ENCODE measurements around the gene LSR. TPM values are rescaled to one million over a fixed set of nuclear protein-coding genes. Genes with fewer than 3 reads are reported as not detected.

The LSR gene, protein sequence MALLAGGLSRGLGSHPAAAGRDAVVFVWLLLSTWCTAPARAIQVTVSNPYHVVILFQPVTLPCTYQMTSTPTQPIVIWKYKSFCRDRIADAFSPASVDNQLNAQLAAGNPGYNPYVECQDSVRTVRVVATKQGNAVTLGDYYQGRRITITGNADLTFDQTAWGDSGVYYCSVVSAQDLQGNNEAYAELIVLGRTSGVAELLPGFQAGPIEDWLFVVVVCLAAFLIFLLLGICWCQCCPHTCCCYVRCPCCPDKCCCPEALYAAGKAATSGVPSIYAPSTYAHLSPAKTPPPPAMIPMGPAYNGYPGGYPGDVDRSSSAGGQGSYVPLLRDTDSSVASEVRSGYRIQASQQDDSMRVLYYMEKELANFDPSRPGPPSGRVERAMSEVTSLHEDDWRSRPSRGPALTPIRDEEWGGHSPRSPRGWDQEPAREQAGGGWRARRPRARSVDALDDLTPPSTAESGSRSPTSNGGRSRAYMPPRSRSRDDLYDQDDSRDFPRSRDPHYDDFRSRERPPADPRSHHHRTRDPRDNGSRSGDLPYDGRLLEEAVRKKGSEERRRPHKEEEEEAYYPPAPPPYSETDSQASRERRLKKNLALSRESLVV
- 0.29 and 0.83 TPM in 2 replicates for total RNA-seq
- long read RNA-seq = 0 reads

DNA sequence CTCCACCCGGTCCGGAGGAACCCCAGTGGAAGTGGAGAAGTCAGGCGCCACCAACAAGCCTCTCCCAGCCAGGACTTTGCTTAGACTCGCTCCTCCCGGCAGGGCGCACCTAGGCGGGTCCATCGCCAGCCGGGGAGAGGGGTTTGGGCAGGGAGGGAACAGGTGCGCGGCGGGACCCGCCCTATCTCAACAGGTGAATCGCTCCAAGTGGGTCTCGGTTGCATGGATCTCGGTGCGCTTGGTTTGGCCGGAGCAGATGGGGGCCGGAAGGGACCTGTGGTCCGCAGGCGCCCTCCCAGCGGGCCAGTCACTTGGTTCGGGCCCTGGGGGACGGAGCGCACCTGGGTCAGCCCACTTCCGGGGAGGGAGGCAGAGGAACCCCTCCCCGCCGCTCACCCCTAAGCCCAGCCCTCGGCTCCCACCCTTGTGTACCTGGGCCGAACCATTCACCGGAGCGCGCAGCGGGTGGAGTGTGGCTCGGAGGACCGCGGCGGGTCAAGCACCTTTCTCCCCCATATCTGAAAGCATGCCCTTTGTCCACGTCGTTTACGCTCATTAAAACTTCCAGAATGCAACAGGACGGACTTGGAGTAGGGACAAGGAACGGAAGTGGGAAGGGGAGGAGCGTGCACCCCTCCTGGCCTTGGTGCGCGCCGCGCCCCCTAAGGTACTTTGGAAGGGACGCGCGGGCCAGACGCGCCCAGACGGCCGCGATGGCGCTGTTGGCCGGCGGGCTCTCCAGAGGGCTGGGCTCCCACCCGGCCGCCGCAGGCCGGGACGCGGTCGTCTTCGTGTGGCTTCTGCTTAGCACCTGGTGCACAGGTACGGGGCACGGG, at the start of gene LSR:
Gene LSR (plus strand): TSS at position 693 of the 836 bp plus-strand sequence. CDS start 21 bp downstream, at position 714.
- H3K4me1 Mint-ChIP-seq (ENCODE audit: unreplicated experiment) = peaks cover 5% of the 10 kb centered on the region
- DNase-seq (ENCODE audit: extremely low spot score, unreplicated experiment) = peak; percentile 82
- no peak within 1 kb of the TSS for H3K27ac Mint-ChIP-seq (ENCODE audit: unreplicated experiment)

GRCh38 chr19:35199481-35199880, 49.3 kb upstream of the LSR start:
- TF ChIP-seq, protein P1, sequence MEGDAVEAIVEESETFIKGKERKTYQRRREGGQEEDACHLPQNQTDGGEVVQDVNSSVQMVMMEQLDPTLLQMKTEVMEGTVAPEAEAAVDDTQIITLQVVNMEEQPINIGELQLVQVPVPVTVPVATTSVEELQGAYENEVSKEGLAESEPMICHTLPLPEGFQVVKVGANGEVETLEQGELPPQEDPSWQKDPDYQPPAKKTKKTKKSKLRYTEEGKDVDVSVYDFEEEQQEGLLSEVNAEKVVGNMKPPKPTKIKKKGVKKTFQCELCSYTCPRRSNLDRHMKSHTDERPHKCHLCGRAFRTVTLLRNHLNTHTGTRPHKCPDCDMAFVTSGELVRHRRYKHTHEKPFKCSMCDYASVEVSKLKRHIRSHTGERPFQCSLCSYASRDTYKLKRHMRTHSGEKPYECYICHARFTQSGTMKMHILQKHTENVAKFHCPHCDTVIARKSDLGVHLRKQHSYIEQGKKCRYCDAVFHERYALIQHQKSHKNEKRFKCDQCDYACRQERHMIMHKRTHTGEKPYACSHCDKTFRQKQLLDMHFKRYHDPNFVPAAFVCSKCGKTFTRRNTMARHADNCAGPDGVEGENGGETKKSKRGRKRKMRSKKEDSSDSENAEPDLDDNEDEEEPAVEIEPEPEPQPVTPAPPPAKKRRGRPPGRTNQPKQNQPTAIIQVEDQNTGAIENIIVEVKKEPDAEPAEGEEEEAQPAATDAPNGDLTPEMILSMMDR (IDR thresholded peaks at IDR 0.05) = no peak
- Mint-ChIP-seq H3K9me3 (ENCODE audit: unreplicated experiment) (no peaks in the 10 kb centered on the region), H3K27me3 (ENCODE audit: unreplicated experiment) (peaks cover 31% of the 10 kb centered on the region), H3K4me1 (ENCODE audit: unreplicated experiment) (no peaks in the 10 kb centered on the region), H3K27ac (ENCODE audit: unreplicated experiment) (no peak overlapping the region), H3K4me3 (ENCODE audit: unreplicated experiment) (no peak overlapping the region), H3K36me3 (ENCODE audit: unreplicated experiment) (no peaks in the 10 kb centered on the region)
- DNase-seq (ENCODE audit: extremely low spot score, unreplicated experiment) = no peak

More for the DNA sequence above, at the start of gene LSR:
- Mint-ChIP-seq H3K9me3 (ENCODE audit: unreplicated experiment) (peaks cover 5% of the 10 kb centered on the region), H3K4me3 (ENCODE audit: unreplicated experiment) (peak within 1 kb of the TSS; percentile 14), H3K27me3 (ENCODE audit: unreplicated experiment) (peaks cover 65% of the 10 kb centered on the region), H3K36me3 (ENCODE audit: unreplicated experiment) (no peaks in the 10 kb centered on the region)
- TF ChIP-seq, protein P1 (IDR thresholded peaks at IDR 0.05) = no peak

DNA sequence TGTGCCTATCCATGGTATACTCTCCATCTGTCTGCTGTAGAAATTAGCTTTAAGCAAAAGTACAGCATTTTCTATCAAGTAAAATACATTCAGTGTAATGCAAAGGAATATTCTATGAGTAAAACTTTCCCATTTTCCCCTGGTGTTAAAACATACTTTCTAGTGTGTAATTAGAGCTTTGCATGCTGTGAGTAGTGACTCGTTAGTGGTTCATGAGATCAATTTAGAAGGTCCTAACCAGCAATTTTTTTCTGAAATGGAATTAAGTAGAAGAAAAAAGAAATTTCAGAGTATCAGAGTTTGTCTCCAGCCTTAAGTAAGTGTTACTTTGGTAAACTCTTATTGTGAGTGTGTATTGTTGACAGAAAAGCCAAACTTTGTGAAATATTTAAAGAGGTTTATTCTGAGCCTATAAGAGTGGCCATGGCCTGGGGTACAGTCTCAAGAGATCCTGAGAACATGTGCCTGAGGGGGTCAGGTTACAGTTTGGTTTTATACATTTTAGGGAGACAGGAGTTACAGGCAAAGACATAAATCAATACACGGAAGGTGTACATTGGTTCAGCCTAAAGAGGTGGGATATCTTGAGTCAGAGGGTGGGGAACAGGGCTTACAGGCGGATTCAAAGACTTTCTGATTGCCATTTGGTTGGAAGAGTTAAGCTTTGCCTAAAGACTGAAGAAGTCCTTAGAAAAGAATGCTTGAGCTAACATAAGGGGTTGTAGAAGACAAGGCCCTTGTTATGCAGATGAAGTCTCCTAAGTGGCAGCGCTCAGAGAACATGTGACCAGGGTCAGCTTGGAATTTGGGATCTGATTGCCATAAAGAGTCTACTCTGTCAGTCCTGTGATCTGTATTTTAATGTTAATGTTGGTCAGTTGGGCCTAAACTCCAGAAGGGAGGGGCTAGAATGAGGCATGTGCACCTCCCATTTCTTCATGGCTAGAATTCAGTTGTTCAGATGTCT, 45.8 kb upstream of the LSR start:
- H3K4me1 Mint-ChIP-seq (ENCODE audit: unreplicated experiment) = no peaks in the 10 kb centered on the region
- H3K4me3 Mint-ChIP-seq (ENCODE audit: unreplicated experiment) = no peak overlapping the region
- DNase-seq (ENCODE audit: extremely low spot score, unreplicated experiment) = no peak
- H3K36me3 Mint-ChIP-seq (ENCODE audit: unreplicated experiment) = no peaks in the 10 kb centered on the region
- peaks cover 2% of the 10 kb centered on the region for H3K9me3 Mint-ChIP-seq (ENCODE audit: unreplicated experiment)
- H3K27me3 Mint-ChIP-seq (ENCODE audit: unreplicated experiment) = peaks cover 25% of the 10 kb centered on the region
- H3K27ac Mint-ChIP-seq (ENCODE audit: unreplicated experiment) = no peak overlapping the region
- TF ChIP-seq, protein P1 (IDR thresholded peaks at IDR 0.05) = no peak

GRCh38 chr19:35204799-35205732, 43.7 kb upstream of the LSR start:
- no peak overlapping the region for H3K4me3 Mint-ChIP-seq (ENCODE audit: unreplicated experiment)

More at GRCh38 chr19:35204799-35205732, 43.7 kb upstream of the LSR start:
- Mint-ChIP-seq H3K27me3 (ENCODE audit: unreplicated experiment) (peaks cover 14% of the 10 kb centered on the region), H3K36me3 (ENCODE audit: unreplicated experiment) (no peaks in the 10 kb centered on the region), H3K9me3 (ENCODE audit: unreplicated experiment) (peaks cover 4% of the 10 kb centered on the region), H3K4me1 (ENCODE audit: unreplicated experiment) (no peaks in the 10 kb centered on the region), H3K27ac (ENCODE audit: unreplicated experiment) (no peak overlapping the region)
- DNase-seq (ENCODE audit: extremely low spot score, unreplicated experiment) = no peak
- TF ChIP-seq, protein P1 (IDR thresholded peaks at IDR 0.05) = no peak
